ENCODE data around the gene LRMDA.

The LRMDA gene

DNA sequence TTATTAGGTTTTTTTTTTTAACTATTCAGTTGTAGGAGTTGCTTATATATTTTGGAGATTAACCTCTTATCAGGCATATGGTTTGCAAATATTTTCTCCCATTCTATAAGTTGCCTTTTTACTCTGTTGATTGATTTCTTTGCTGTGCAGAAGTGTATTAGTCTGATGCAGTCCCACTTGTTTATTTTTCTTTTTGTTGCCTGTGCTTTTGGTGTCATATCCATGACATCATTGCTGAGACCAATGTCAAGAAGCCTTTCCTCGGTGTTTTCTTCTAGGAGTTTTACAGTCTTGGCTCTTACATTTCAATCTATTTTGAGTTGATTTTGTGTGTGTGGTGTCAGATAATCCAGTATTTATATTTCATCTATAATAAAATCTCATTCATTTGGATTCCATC lies 155.4 kb downstream of the LRMDA start:
- Histone ChIP-seq H3K4me1 (ENCODE audit: control insufficient read depth, insufficient read depth, low read length, unreplicated experiment) (no peaks in the 10 kb centered on the region), H3K36me3 (ENCODE audit: insufficient read depth, low read length) (no peaks in the 10 kb centered on the region)

DNA sequence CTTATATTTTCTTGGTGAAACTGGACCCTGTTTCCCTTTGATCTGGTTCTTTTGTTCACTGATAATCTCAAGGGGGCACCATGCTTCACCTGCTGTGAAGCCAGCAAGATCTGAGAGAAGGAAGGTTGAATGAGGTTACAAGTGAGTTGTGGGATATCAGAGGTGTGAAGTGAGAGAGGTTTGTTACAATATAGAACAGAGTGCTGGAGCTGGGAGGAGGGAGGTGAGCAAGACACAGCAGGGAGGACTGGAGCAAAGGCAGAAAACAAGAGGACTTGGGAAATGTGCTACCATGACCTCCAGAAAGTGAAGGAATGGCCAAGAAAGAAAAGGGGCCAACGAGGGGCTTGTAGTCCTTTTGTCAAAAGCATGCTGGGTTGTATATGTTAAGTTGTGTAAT lies 156.6 kb downstream of the LRMDA start:
- Histone ChIP-seq H3K4me3 (ENCODE audit: low read depth, low read length) (no peak overlapping the region), H3K79me2 (ENCODE audit: control insufficient read depth, insufficient read depth, low read length, unreplicated experiment) (no peaks in the 10 kb centered on the region), H2AFZ (ENCODE audit: low read length, unreplicated experiment) (no peak overlapping the region), H3K36me3 (ENCODE audit: insufficient read depth, low read length) (no peaks in the 10 kb centered on the region), H3K4me1 (ENCODE audit: control insufficient read depth, insufficient read depth, low read length, unreplicated experiment) (no peaks in the 10 kb centered on the region), H3K27ac (ENCODE audit: low read depth, low read length) (no peak overlapping the region), H3K27me3 (ENCODE audit: insufficient read depth, low read length) (0 out of 2 replicates have a peak, but pooled peaks cover 4% of the 10 kb centered on the region)

More for the DNA sequence above, 155.4 kb downstream of the LRMDA start:
- H2AFZ ChIP-seq (ENCODE audit: low read length, unreplicated experiment) = no peak overlapping the region
- no peak overlapping the region for H3K27ac ChIP-seq (ENCODE audit: low read depth, low read length)
- 0 out of 2 replicates have a peak, but pooled peaks cover 4% of the 10 kb centered on the region for H3K27me3 ChIP-seq (ENCODE audit: insufficient read depth, low read length)
- no peak overlapping the region for H3K4me3 ChIP-seq (ENCODE audit: low read depth, low read length)
- no peaks in the 10 kb centered on the region for H3K79me2 ChIP-seq (ENCODE audit: control insufficient read depth, insufficient read depth, low read length, unreplicated experiment)

DNA sequence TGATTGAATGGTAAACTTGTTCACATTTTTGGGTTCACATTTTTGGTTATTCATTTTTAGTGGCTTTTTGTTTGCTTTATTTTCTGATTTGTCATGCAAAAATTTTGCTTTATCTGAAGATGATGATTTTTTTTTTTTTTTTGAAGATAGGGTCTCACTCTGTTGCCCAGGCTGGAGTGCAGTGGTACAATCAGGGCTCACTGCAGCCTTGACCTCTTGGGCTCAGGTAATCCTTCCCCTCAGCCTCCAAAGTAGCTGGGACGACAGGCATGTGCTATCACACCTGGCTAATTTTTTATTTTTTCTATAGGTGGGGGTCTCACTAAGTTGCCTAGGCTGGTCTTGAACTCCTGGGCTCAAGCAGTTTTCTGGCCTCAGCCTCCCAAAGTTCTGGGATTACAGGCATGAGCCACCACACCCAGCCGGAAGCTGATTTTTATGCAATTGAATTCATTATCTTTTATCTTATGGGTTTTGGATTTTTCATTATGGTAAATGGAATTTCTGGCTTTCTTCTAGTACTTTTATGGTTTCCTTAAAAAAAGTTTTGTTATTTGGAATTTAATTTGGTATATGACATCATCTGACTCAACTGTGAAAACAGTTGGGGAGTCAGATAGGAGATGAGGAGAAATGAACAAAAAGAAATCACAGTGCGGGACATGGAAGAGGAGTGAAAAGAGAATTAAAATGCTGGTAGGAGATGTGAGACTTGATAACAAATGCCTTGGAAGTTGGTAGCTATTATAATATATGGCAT lies 158.7 kb downstream of the LRMDA start:
- H3K27me3 ChIP-seq (ENCODE audit: insufficient read depth, low read length) = 0 out of 2 replicates have a peak, but pooled peaks cover 4% of the 10 kb centered on the region
- H3K36me3 ChIP-seq (ENCODE audit: insufficient read depth, low read length) = no peaks in the 10 kb centered on the region
- H3K27ac ChIP-seq (ENCODE audit: low read depth, low read length) = no peak overlapping the region
- no peaks in the 10 kb centered on the region for H3K4me1 ChIP-seq (ENCODE audit: control insufficient read depth, insufficient read depth, low read length, unreplicated experiment)
- H3K4me3 ChIP-seq (ENCODE audit: low read depth, low read length) = no peak overlapping the region
- no peaks in the 10 kb centered on the region for H3K79me2 ChIP-seq (ENCODE audit: control insufficient read depth, insufficient read depth, low read length, unreplicated experiment)
- H2AFZ ChIP-seq (ENCODE audit: low read length, unreplicated experiment) = no peak overlapping the region

DNA sequence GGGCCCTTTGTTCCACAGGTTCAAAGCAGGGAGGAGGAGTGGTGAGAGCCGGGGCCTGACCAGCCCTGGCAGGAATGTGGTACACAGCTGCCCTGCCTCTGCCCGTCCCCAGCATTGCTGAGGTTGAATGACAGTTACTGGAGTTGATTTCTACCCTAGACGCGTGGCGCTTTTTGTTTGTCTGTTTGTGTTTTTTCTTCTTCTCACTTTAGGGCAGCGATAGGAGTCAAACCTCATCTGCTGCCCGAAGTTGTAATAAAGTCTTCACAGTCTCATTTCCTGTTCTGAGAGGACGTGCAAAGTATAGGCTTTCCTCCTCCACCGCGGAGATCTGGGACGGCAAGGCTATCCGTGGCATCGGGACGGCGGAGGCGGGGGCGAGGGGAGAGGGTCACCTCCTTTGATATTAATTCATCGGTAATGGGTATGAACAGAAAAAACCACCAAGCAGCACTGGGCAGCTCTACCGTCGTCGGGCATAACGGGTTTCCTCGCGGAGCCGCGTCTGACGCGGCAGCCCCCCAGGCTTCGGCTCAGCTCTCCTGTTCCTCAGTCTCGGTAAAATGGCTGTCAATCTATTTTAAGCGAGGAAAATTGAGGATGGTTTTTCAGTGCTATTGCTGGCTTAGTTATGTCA lies 160.8 kb downstream of the LRMDA start:
- H3K4me1 ChIP-seq (ENCODE audit: control insufficient read depth, insufficient read depth, low read length, unreplicated experiment) = no peaks in the 10 kb centered on the region
- H3K27ac ChIP-seq (ENCODE audit: low read depth, low read length) = no peak overlapping the region
- 0 out of 2 replicates have a peak, but pooled peaks cover 2% of the 10 kb centered on the region for H3K27me3 ChIP-seq (ENCODE audit: insufficient read depth, low read length)
- no peak overlapping the region for H2AFZ ChIP-seq (ENCODE audit: low read length, unreplicated experiment)
- no peaks in the 10 kb centered on the region for H3K36me3 ChIP-seq (ENCODE audit: insufficient read depth, low read length)
- H3K79me2 ChIP-seq (ENCODE audit: control insufficient read depth, insufficient read depth, low read length, unreplicated experiment) = no peaks in the 10 kb centered on the region
- no peak overlapping the region for H3K4me3 ChIP-seq (ENCODE audit: low read depth, low read length)

DNA sequence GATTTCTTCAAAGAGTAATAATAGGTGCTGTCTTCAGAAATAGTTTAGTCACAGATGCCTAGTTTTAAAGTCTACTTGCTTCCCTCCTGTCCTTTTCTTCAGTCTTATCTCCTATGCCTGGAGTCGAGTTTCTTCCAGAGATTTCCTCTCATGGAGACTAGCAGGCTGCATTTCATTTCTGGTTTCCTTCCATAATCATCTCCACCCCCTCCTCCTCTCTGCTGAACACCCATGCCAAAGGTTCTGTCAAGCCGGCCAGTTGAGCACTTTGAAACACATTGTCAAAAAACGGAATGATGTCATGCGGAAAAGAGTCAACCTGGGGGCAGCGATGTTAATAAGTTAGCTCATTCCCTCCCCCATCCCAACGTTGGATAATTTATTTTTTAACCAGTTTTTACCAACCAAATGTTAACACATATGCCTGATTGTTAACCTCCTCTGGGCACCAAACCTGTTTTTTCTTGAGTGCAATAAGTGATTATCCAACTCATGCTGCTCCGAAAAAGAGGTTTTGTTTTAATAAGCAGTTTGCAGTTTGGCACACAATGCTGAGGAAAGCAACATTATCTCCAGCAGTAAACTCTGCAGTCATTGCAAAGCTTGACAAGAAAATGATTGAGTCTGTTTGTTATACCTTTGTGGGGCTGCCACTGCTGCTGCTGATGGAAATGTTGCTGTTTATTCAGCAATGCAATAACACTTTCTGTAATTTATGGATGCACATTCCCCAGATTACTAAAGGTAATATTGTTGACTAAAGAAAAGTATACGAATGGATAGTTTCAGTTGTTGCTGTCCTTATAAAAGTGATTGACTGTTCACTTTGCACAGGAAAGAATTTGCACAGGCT lies 161.6 kb downstream of the LRMDA start:
- no peaks in the 10 kb centered on the region for H3K4me1 ChIP-seq (ENCODE audit: control insufficient read depth, insufficient read depth, low read length, unreplicated experiment)

DNA sequence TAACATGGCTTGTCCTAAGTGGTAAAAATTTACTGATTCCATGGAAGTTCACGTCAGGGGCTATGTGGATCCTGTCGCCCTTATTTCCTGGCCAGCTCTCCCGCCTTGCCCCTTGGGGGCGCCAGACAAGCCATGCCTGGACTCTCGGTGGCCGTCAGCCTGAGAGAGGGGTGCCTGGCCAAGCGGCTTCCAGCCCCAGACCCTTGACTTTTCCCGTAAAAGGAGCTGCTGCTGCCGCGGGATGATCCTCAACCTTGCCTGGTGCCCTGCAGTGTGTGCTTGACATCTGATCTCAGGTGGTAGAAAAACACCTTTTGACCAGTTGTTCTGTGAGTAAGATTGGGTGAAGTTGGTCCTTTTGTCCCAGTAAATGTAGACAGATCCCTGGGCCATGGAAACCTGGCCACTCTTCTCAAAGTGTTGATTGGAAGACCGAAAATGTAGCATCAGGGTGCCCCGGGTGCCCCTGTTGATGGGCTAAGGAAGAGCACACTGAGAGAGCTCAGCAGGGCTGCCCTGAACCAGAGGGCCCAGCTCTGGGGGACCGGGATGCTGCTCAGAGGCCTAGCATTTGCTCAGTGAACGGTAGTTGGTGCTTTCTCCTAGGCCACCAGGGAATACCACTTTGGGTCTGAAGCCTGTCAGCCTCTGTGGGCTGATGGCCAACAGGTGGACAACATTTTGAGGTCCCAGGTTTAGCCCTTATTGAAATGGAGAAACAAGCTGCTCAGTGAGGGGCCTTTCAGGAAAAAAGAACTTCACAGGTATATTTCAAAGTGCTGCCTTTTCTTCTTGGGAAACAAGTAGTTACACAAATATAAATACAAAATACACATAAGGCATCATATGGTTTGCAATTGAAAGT lies 162.5 kb downstream of the LRMDA start:
- Histone ChIP-seq H3K79me2 (ENCODE audit: control insufficient read depth, insufficient read depth, low read length, unreplicated experiment) (no peaks in the 10 kb centered on the region), H3K36me3 (ENCODE audit: insufficient read depth, low read length) (no peaks in the 10 kb centered on the region), H2AFZ (ENCODE audit: low read length, unreplicated experiment) (no peak overlapping the region), H3K4me1 (ENCODE audit: control insufficient read depth, insufficient read depth, low read length, unreplicated experiment) (no peaks in the 10 kb centered on the region), H3K27me3 (ENCODE audit: insufficient read depth, low read length) (no peaks in the 10 kb centered on the region), H3K4me3 (ENCODE audit: low read depth, low read length) (no peak overlapping the region), H3K27ac (ENCODE audit: low read depth, low read length) (no peak overlapping the region)

More for the DNA sequence above, 161.6 kb downstream of the LRMDA start:
- H2AFZ ChIP-seq (ENCODE audit: low read length, unreplicated experiment) = no peak overlapping the region
- no peak overlapping the region for H3K27ac ChIP-seq (ENCODE audit: low read depth, low read length)
- H3K27me3 ChIP-seq (ENCODE audit: insufficient read depth, low read length) = no peaks in the 10 kb centered on the region
- H3K4me3 ChIP-seq (ENCODE audit: low read depth, low read length) = no peak overlapping the region
- no peaks in the 10 kb centered on the region for H3K36me3 ChIP-seq (ENCODE audit: insufficient read depth, low read length)
- no peaks in the 10 kb centered on the region for H3K79me2 ChIP-seq (ENCODE audit: control insufficient read depth, insufficient read depth, low read length, unreplicated experiment)

DNA sequence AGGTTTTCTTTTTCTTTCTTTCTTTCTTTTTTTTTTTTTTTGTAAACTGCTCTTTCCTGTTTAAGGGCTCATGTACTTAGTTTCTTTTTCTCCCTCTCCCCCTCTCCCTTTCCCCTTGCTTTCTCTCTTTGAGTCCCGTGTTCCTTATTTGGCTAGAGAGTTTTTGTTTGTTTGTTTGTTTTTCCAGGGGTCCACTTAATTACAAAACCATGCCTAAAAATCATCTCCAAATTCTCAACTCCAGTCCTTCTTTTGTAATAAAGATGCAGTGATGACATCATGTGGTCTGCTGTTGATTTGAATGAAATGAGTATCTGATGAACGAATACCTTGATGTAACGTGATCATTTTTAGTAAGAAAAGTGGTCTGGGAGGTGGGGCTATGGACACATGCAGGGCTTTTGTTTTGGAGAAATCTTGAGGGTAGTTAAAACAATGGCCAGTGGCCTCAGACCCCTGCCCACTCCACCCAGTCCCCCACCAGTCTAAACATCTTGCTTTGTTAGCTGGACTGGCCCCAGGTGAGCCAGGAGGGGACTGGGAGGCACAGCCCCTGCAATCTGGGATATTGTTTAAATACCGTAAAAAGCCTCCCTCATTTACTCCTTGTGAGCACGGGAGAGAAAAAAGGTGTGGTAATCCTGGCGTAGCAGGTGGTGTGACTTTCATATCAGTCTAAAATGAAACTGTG lies 165.7 kb downstream of the LRMDA start:
- Histone ChIP-seq H2AFZ (ENCODE audit: low read length, unreplicated experiment) (no peak overlapping the region), H3K27me3 (ENCODE audit: insufficient read depth, low read length) (no peaks in the 10 kb centered on the region), H3K36me3 (ENCODE audit: insufficient read depth, low read length) (no peaks in the 10 kb centered on the region)

DNA sequence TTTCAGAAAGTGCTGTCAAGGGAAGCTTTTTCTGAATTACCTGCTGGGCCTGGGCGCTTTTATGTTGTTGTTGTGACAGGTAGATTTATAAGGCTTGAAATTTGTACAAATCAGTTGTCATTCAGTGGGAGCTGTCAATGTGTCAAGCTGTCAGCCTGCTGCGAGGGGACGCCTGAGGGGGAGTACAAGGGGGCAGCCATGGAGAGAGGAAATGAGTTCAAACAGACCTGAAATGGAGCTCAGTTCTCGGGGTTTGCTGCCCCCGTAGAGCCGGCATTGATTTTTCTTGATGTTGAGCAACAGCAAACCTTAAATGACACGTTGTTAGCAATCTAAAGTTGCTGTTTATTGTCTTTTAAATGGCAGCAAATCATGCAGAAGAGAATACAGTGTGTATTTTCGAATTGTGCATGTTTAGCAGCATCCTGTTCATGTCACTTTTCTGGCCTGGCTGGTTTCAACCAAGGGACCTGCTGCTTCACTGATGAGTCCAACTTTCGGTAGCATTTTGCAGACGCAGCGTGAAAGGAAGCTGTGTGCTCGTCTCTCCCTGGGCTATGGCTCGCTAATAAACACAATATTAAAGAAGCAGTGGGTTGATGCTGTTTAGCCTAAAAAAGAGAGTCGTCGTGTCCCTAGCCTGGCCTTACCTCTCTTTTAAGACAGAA lies 166.5 kb downstream of the LRMDA start:
- Histone ChIP-seq H2AFZ (ENCODE audit: low read length, unreplicated experiment) (no peak overlapping the region), H3K4me3 (ENCODE audit: low read depth, low read length) (no peak overlapping the region), H3K79me2 (ENCODE audit: control insufficient read depth, insufficient read depth, low read length, unreplicated experiment) (no peaks in the 10 kb centered on the region), H3K27me3 (ENCODE audit: insufficient read depth, low read length) (no peaks in the 10 kb centered on the region), H3K27ac (ENCODE audit: low read depth, low read length) (no peak overlapping the region), H3K4me1 (ENCODE audit: control insufficient read depth, insufficient read depth, low read length, unreplicated experiment) (no peaks in the 10 kb centered on the region), H3K36me3 (ENCODE audit: insufficient read depth, low read length) (no peaks in the 10 kb centered on the region)

More for the DNA sequence above, 165.7 kb downstream of the LRMDA start:
- Histone ChIP-seq H3K4me3 (ENCODE audit: low read depth, low read length) (no peak overlapping the region), H3K27ac (ENCODE audit: low read depth, low read length) (no peak overlapping the region), H3K79me2 (ENCODE audit: control insufficient read depth, insufficient read depth, low read length, unreplicated experiment) (no peaks in the 10 kb centered on the region), H3K4me1 (ENCODE audit: control insufficient read depth, insufficient read depth, low read length, unreplicated experiment) (no peaks in the 10 kb centered on the region)

DNA sequence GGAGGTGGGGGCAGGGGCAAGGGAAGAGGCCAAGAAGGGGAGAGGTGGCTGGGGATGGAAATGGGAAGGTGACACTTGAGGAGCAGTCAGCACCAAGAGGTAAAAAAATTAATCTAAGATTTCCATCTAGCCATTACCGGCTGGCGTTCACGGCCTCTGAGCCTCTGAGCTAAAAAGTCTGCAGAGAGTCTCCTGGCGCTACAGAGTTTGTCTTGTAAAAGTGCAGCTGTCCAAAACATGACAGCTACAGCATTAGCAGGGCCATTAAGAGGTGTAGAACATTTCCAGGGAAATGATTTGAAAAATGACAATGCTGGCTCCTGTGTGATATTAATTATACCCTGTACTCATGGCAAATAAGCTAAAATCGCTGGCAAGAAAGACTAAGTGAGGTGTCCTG lies 167.6 kb downstream of the LRMDA start:
- no peaks in the 10 kb centered on the region for H3K36me3 ChIP-seq (ENCODE audit: insufficient read depth, low read length)
- no peak overlapping the region for H2AFZ ChIP-seq (ENCODE audit: low read length, unreplicated experiment)
- no peak overlapping the region for H3K27ac ChIP-seq (ENCODE audit: low read depth, low read length)
- no peak overlapping the region for H3K4me3 ChIP-seq (ENCODE audit: low read depth, low read length)
- H3K79me2 ChIP-seq (ENCODE audit: control insufficient read depth, insufficient read depth, low read length, unreplicated experiment) = no peaks in the 10 kb centered on the region
- no peaks in the 10 kb centered on the region for H3K4me1 ChIP-seq (ENCODE audit: control insufficient read depth, insufficient read depth, low read length, unreplicated experiment)
- peaks cover 3% of the 10 kb centered on the region; the same call in 1 of the 2 replicates for H3K27me3 ChIP-seq (ENCODE audit: insufficient read depth, low read length)

Measured in ACC112 (cell line).